ENCODE results near the gene SMYD3.

Gene SMYD3

DNA sequence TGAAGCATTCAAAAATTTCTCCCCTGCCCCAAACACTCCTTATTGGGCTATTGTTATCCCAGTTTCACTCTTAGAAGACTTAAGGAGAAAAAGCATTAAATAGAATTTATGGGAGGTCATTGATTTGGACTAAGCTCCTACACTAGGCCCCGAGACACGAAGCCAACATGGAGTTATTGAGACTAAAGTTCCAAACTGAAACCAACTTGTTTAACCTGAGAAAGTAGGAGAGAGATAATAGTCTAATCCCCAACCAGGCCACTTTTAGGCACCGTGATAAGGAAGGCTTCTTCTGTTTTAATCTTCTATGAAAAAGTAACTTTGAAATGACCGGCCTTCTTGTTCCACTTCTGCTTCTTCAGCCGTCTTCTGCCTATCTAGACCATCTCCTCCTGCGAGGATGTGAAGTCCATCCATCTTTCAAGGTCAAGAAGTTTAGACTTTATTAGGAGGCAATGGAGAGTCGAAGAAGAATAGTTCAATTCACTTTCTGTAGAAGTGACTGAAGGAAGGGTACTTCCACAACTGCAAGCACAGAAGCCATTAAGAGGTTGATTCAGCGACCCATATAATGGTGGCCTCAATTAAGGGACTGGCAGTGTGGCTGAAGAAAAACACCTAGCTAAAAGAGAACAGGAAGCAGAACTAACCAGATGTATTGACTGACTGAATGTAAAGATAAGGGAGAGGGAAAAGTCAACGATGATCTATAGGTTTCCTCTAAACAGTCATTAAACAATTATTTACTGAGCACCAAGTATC, 428.8 kb downstream of the SMYD3 start:
- no peaks in the 10 kb centered on the region for H3K9me3 ChIP-seq (replicated peaks; ENCODE audit: insufficient read depth, low read length)
- H3K4me3 ChIP-seq (ENCODE audit: low read length): no peak overlapping the region
- H3K4me2 ChIP-seq (ENCODE audit: low read depth, low read length): no peak overlapping the region
- no peaks in the 10 kb centered on the region for H3K79me2 ChIP-seq (ENCODE audit: low read length)
- H3K9me2 ChIP-seq (replicated peaks; ENCODE audit: insufficient read depth, low read length): no peaks in the 10 kb centered on the region
- no peak overlapping the region for H3K9ac ChIP-seq (ENCODE audit: low read length)
- DNase-seq: no peak
- no peaks in the 10 kb centered on the region for H3F3A ChIP-seq (ENCODE audit: insufficient read depth, low read length)
- no peaks in the 10 kb centered on the region for H3K36me3 ChIP-seq (replicated peaks; ENCODE audit: insufficient read depth, low read length)
- no peak overlapping the region for H3K27ac ChIP-seq (ENCODE audit: low read length)
- no peak for TF ChIP-seq CTCF (IDR thresholded peaks at IDR 0.05; ENCODE audit: low read length)
- no peak for TF ChIP-seq EZH2phosphoT487 (IDR thresholded peaks at IDR 0.05; ENCODE audit: low read length)
- TF ChIP-seq EZH2 (optimal IDR thresholded peaks at IDR 0.05; ENCODE audit: low read depth, low read length): no peak
- H4K20me1 ChIP-seq (ENCODE audit: insufficient read depth, low read length): no peaks in the 10 kb centered on the region
- no peak overlapping the region for H2AFZ ChIP-seq (ENCODE audit: low read length)
- no peaks in the 10 kb centered on the region for H3K27me3 ChIP-seq (replicated peaks; ENCODE audit: insufficient read depth, low read length)
- no peaks in the 10 kb centered on the region for H3K4me1 ChIP-seq (ENCODE audit: low read length)

- H3F3A ChIP-seq (ENCODE audit: insufficient read depth, low read length): no peaks in the 10 kb centered on the region
- H3K4me3 ChIP-seq (ENCODE audit: low read length): no peak overlapping the region
- H3K4me2 ChIP-seq (ENCODE audit: low read depth, low read length): no peak overlapping the region
- H4K20me1 ChIP-seq (ENCODE audit: insufficient read depth, low read length): no peaks in the 10 kb centered on the region
- no peak overlapping the region for H3K27ac ChIP-seq (ENCODE audit: low read length)
- TF ChIP-seq EZH2 (optimal IDR thresholded peaks at IDR 0.05; ENCODE audit: low read depth, low read length) (no peak), EZH2phosphoT487 (IDR thresholded peaks at IDR 0.05; ENCODE audit: low read length) (no peak), CTCF (IDR thresholded peaks at IDR 0.05; ENCODE audit: low read length) (no peak)
- no peaks in the 10 kb centered on the region for H3K79me2 ChIP-seq (ENCODE audit: low read length)
- no peak overlapping the region for H2AFZ ChIP-seq (ENCODE audit: low read length)
- H3K36me3 ChIP-seq (replicated peaks; ENCODE audit: insufficient read depth, low read length): no peaks in the 10 kb centered on the region
- DNase-seq: no peak
- H3K9me2 ChIP-seq (replicated peaks; ENCODE audit: insufficient read depth, low read length): no peaks in the 10 kb centered on the region
- H3K27me3 ChIP-seq (replicated peaks; ENCODE audit: insufficient read depth, low read length): no peaks in the 10 kb centered on the region
- H3K9me3 ChIP-seq (replicated peaks; ENCODE audit: insufficient read depth, low read length): no peaks in the 10 kb centered on the region
- no peaks in the 10 kb centered on the region for H3K4me1 ChIP-seq (ENCODE audit: low read length)
- H3K9ac ChIP-seq (ENCODE audit: low read length): no peak overlapping the region
Measured at GRCh38 chr1:246077476-246077875, 429.6 kb downstream of the SMYD3 start.

DNA sequence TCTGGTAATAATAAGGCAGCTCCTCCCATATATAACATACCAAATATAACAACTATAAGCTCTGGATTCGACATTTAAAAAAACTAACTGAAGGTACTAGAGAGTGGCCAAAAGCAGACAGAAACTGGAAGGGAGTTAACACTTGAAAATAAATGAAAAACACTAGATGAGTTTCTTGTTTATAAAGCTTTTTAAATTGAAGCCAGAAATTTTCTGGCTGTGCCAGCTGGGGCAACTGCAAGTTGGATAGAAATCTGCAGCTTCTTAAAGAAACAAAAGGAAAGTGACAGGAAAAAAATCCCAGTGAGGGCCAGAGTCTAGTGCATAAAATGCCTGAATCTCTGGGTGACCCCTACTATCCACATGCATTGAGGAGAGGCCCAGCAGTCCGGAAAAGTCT, 432.7 kb downstream of the SMYD3 start:
- no peaks in the 10 kb centered on the region for H3K36me3 ChIP-seq (replicated peaks; ENCODE audit: insufficient read depth, low read length)
- H3K9me3 ChIP-seq (replicated peaks; ENCODE audit: insufficient read depth, low read length): no peaks in the 10 kb centered on the region
- TF ChIP-seq EZH2 (optimal IDR thresholded peaks at IDR 0.05; ENCODE audit: low read depth, low read length): no peak
- no peak for TF ChIP-seq CTCF (IDR thresholded peaks at IDR 0.05; ENCODE audit: low read length)
- no peak for TF ChIP-seq EZH2phosphoT487 (IDR thresholded peaks at IDR 0.05; ENCODE audit: low read length)

More for the DNA sequence above, 432.7 kb downstream of the SMYD3 start:
- no peaks in the 10 kb centered on the region for H3K4me1 ChIP-seq (ENCODE audit: low read length)
- H3K9ac ChIP-seq (ENCODE audit: low read length): no peak overlapping the region
- no peaks in the 10 kb centered on the region for H3K79me2 ChIP-seq (ENCODE audit: low read length)
- no peak for DNase-seq
- H3K9me2 ChIP-seq (replicated peaks; ENCODE audit: insufficient read depth, low read length): no peaks in the 10 kb centered on the region
- no peaks in the 10 kb centered on the region for H3K27me3 ChIP-seq (replicated peaks; ENCODE audit: insufficient read depth, low read length)
- H3F3A ChIP-seq (ENCODE audit: insufficient read depth, low read length): no peaks in the 10 kb centered on the region
- no peak overlapping the region for H2AFZ ChIP-seq (ENCODE audit: low read length)
- H3K4me2 ChIP-seq (ENCODE audit: low read depth, low read length): no peak overlapping the region
- no peaks in the 10 kb centered on the region for H4K20me1 ChIP-seq (ENCODE audit: insufficient read depth, low read length)
- no peak overlapping the region for H3K4me3 ChIP-seq (ENCODE audit: low read length)
- H3K27ac ChIP-seq (ENCODE audit: low read length): no peak overlapping the region
